Loucy (cell line): Measurements from ENCODE around the gene SAXO1.
A peak's percentile ranks its signal among the peaks of the same experiment; 100 is the strongest.

ENCODE experiments used
- CTCF ChIP-seq: fragments of 200-600 bp; sonication (generic); conservative IDR thresholded peaks from 2 replicates; pipeline ENCODE4 v1.5.1; 2014; ENCODE audit warnings: mild to moderate bottlenecking, antibody characterized with exemption, low read length
- EZH2phosphoT487 ChIP-seq: fragments of 200-600 bp; IDR thresholded peaks from 2 replicates; pipeline ENCODE4 v1.6.1; 2018; ENCODE audit warnings: antibody characterized with exemption, mild to moderate bottlenecking, moderate library complexity, borderline replicate concordance

GRCh38 chr9:19048966-19049916 is 16.2 kb upstream of the SAXO1 start, which contains the start of gene RRAGA:
- TF ChIP-seq CTCF (peak; percentile 81), EZH2phosphoT487 (no peak)
